NCI-H226 (cell line): Measurements from ENCODE around the gene PDX1.

Experiments used
- DNase-seq: peaks from one replicate; pipeline ENCODE4 v3.0.0-alpha.2; 2015

The PDX1 gene

GRCh38 chr13:27919934-27920676, at the start of gene PDX1:
Gene PDX1 (plus strand): TSS chr13:27920000. CDS start chr13:27920139, 139 bp downstream.
- no peak for DNase-seq

DNA sequence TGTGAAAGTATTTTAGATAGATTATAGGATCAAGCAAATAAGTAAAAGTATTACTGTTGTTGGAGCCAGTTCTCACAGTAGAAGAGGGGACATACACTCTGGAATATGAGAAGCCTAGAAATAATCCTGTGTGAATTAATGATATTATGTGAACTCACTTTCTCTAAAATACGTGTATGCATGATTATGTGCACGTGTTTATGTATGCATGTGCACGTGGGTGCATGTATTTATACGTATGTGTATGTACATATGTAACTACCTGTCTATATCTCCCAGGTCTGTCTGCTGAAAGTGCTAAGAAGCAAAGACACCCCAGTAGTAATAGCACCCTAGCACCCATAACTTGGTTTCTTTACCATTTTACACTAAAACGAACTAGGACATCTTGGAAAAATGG, 41.5 kb upstream of the PDX1 start:
- DNase-seq, result no peak

- DNase-seq, result no peak
These were observed 30.3 kb upstream of the PDX1 start for GRCh38 chr13:27889471-27889870.

DNA sequence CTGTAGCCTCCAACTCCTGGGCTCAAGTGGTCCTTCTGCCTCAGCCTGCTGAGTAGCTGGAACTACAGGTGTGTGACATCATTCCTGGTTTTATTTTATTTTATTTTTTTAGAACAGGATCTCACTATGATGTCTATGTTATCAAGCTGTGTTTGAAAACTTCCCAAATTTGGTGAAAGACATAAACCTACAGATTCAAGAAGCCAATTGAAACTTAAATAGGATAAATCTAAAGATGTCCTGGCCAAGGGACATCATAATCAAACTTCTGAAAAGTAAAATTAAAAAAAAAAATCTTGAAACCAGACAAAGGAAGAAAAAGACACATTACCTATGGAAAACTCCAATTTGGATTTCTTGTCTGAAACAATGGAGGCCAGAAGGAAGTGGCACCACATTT, 23.1 kb upstream of the PDX1 start:
- DNase-seq, result no peak

GRCh38 chr13:27904719-27905118, 15.1 kb upstream of the PDX1 start:
- no peak for DNase-seq

DNA sequence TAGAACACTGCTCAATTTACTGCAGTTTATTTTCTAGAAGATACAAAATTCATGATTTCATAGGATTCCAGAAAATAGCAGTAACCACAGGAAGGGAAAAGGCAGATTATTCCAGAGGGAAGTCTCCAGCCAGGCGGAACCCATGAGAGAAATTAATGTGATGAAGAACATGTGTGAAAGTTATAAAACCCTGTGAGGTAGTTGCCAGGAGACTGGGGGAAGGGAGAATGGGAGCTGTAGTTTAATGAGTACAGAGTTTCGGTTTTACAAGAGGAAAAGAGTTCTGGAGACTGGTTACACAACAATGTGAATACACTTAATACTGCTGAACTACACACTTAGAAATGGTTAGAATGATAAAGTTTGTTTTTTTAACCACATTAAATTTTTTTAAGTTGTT, 14.2 kb upstream of the PDX1 start:
- DNase-seq, result no peak

DNA sequence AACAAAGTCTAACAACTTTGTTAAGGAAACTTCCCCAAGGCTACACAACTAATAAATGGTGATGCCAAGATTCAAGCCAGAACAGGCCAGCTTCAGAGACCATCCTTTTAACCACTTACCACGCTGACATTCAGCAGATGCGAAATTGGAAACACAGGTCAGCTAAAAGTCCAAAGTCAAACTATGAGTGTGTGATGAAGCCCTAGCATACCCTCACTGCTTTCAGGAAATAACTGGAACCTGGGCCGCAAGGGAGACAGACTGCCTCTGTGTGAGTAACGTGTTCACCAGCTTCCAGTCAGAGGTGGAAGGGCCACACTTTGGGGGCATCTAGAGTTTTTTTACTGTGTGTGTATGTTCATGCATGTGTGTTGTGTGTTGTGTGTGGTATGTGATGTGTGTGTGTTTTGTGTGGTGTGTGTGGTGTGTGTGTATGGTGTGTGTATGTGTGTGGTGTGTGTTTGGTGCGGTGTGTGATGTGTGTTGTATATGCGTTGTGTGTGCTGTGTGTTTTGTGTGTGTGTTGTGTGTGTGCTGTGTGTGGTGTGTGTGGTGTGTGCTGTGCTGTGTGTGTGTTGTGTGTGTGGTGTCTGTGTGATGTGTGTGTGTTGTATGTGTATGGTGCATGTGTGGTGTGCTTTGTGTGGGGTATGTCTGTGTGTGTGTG, 12.5 kb upstream of the PDX1 start:
- no peak for DNase-seq

GRCh38 chr13:27909378-27909777, 10.4 kb upstream of the PDX1 start:
- no peak for DNase-seq

GRCh38 chr13:27911521-27911920, 8.3 kb upstream of the PDX1 start:
- DNase-seq, result no peak

DNA sequence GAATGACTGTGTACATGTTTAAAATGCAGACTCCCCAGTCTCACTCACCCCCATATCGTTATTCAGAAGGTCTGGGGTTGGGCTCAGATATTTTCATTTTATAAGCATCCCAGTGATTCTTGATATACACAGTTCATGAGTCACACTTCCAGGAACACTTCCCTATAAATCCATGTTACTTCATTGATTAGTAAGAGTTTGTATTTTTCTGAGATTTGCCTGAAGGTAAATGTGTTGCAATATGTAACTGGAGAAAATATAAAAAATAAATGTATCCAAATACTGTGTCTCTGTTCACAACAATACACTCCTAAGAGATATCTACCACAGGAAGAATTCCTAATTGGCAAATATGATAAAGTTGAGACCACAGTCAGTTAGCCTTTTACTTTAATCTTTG, 6.6 kb upstream of the PDX1 start:
- no peak for DNase-seq

DNA sequence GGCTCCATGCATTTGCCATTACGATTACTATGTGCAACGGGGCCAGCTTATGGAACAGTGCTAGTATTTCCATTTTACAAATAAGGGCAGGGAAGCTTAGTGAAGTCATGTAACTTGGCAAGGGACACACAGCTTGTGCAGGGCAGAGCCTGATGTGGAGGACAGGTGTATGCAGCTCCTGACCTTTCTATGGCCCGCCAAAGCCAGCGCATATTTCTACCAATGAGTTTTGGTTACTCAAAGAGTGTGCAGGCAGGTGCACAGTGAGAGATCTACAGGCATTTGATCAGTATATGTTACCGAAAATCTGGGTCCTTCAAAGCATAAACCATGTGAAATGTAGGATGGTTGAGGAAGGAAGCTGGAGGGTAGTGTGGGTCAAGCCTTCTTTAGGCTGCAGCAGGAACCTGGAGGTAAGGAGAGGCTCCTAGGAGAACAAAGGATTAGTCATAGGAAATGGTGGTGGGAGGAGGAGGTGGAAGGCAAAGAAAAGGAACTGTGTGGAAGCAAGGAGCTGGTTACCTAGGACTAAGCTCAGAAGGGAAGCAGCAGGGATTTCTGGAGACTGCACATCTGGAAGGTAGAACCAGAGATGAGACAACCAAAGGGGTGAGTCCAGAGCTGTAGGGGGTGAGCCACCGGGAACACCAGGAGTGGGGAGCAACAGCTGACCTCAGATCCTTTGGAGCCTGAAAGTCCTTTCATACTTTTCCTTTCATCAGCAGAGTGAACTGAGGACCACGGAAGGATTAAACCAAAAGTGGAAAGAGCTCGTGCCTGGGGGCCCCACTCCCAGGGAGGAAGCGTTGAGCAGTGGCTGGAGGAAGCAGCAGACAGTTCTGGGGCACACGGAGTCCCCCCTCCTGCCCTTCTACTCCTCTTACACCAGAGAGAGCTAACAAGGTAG, 4.2 kb upstream of the PDX1 start:
- DNase-seq, result no peak

GRCh38 chr13:27917121-27917947, 2.5 kb upstream of the PDX1 start:
- DNase-seq, result no peak

- DNase-seq, result no peak
These were observed 1.5 kb upstream of the PDX1 start for GRCh38 chr13:27918041-27918917.

GRCh38 chr13:27918918-27919658, 712 bp upstream of the PDX1 start:
- DNase-seq, result no peak

DNA sequence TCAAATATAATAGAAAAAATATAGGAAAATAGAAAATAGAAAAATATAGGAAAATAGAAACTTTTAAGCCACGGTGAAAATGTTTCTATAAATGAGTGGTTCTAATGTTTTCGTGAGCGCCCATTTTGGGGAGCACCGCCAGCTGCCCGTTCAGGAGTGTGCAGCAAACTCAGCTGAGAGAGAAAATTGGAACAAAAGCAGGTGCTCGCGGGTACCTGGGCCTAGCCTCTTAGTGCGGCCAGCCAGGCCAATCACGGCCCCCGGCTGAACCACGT, 204 bp upstream of the PDX1 start:
- no peak for DNase-seq

DNA sequence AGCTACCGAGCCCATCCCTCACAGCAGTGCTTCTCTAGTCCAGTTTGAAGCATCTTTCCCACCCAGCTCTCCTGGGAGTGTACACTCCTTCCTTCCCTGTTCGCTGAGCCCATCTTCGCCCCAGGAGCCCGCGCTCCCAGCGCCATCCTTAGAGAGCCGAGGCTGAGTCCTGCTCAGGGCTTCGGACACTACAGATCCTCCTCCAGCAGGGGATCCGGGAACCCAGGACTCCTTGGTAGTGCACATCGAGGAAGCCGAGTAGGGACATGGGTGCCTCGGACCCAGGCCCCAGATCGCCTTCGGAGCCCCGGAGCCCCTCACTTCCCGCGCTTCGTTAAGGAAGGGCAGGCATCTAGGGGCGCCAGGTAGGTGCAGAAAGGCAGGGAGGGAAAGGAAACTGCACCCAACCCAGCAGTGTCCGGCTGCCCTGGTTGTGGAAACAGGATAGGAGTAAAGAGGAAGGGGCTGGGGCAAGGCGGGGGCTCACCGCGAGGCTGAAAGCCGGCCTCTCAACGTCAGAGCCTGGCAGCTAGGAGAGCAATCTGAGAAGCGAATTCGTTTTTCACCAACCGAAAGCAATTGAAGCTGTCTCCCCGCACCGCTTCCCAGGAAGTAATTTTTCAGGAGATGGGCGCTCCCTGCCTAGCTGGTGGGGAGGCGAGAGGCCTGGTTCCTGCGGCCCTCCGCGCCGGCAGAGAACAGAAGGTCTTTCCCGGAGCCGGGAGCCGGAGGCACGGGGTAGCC, 1.0 kb downstream of the PDX1 start:
- no peak for DNase-seq

DNA sequence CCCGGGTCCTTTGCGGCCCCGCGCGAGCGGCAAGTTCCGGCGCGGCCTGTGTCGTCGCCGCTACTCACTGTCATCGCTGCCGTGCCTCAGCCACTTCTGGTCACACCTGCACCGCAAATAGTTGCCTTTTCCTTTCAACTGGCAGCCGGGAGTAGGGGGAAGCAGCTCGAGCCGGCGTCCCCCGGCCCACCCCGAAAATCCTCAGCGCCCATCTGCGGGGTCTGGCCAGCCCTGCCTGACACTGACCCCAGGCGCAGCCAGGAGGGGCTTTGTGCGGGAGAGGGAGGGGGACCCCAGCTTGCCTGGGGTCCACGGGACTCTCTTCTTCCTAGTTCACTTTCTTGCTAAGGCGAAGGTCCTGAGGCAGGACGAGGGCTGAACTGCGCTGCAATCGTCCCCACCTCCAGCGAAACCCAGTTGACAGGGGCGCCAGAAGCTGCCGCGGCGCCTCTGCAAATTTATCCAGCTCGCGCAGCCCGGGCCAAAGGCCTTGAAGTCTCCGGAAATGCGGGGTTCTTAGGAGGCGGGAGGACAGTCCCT, 1.7 kb downstream of the PDX1 start:
- no peak for DNase-seq

GRCh38 chr13:27921961-27922882, 2.4 kb downstream of the PDX1 start:
- no peak for DNase-seq
